OCI-LY3 (cell line): ENCODE results near the gene CCDC71.

Experiments
- H2AFZ ChIP-seq: fragments of 200-600, 300-600 bp; shearing (Covaris generic); 2 replicates; pipeline ENCODE4 v1.6.0; 2014; ENCODE audit warnings: antibody characterized with exemption, low read depth, low read length
- H3K27ac ChIP-seq: fragments of 200-600, 300-600 bp; sonication (generic); 2 replicates; pipeline ENCODE4 v1.5.1; 2014; ENCODE audit warnings: mild to moderate bottlenecking, low read length, moderate library complexity, mixed read lengths
- H3K27me3 ChIP-seq: fragments of 200-600, 300-600 bp; sonication (generic); 2 replicates; pipeline ENCODE4 v1.6.1; 2014; ENCODE audit warnings: low read depth, low read length, mixed read lengths
- H3K36me3 ChIP-seq: fragments of 200-600, 300-600 bp; sonication (generic); replicated peaks from 2 replicates; pipeline ENCODE3; 2014; ENCODE audit warnings: low read depth, low read length, mixed read lengths
- H3K4me1 ChIP-seq: fragments of 300-600, 200-600 bp; sonication (generic); 2 replicates; pipeline ENCODE4 v1.6.1; 2014; ENCODE audit warnings: low read length, mixed read lengths
- H3K4me2 ChIP-seq: fragments of 200-600, 300-600 bp; sonication (generic); 2 replicates; pipeline ENCODE4 v1.6.1; 2014; ENCODE audit warnings: low read length, mixed read lengths
- H3K4me3 ChIP-seq: fragments of 300-600, 200-600 bp; sonication (generic); 2 replicates; pipeline ENCODE4 v1.5.1; 2014; ENCODE audit warnings: antibody characterized with exemption, mild to moderate bottlenecking, low read length, moderate library complexity
- H3K79me2 ChIP-seq: fragments of 300-600, 200-600 bp; shearing (Covaris generic); 2 replicates; pipeline ENCODE4 v1.6.1; 2014; ENCODE audit warnings: mild to moderate bottlenecking, low read length, mixed read lengths
- H3K9ac ChIP-seq: fragments of 300-600, 200-600 bp; shearing (Covaris generic); 2 replicates; pipeline ENCODE4 v1.6.0; 2014; ENCODE audit warnings: mild to moderate bottlenecking, low read length, moderate library complexity
- H3K9me3 ChIP-seq: fragments of 200-600, 300-600 bp; shearing (Covaris generic); 2 replicates; pipeline ENCODE4 v1.6.1; 2014; ENCODE audit warnings: low read length, mixed read lengths; ENCODE audit not compliant: insufficient read depth
- H4K20me1 ChIP-seq: fragments of 200-600, 300-600 bp; sonication (generic); 2 replicates; pipeline ENCODE4 v1.6.1; 2016; ENCODE audit warnings: low read length, mixed read lengths; ENCODE audit not compliant: insufficient read depth
- CTCF ChIP-seq: fragments of 200-600, 300-600 bp; sonication (generic); IDR thresholded peaks from 2 replicates; pipeline ENCODE4 v1.5.1; 2014; ENCODE audit warnings: antibody characterized with exemption, low read length, low read depth
- EZH2phosphoT487 ChIP-seq: fragments of 200-600 bp; shearing (Covaris generic); IDR thresholded peaks from 2 replicates; pipeline ENCODE4 v1.6.1; 2018; ENCODE audit warnings: antibody characterized with exemption, mixed run types, low read depth

The CCDC71 gene

GRCh38 chr3:49162751-49163419 is 3.2 kb downstream of the CCDC71 start:
- Histone ChIP-seq H3K4me1 (peaks cover 25% of the 10 kb centered on the region), H3K4me3 (no peak overlapping the region), H3K9ac (no peak overlapping the region), H2AFZ (no peak overlapping the region), H3K36me3 (peaks cover 41% of the 10 kb centered on the region), H3K27me3 (no peaks in the 10 kb centered on the region), H3K79me2 (peaks cover 40% of the 10 kb centered on the region), H3K27ac (no peak overlapping the region), H3K4me2 (no peak overlapping the region), H3K9me3 (no peaks in the 10 kb centered on the region), H4K20me1 (peaks cover 13% of the 10 kb centered on the region)
- TF ChIP-seq CTCF = no peak
- TF ChIP-seq EZH2phosphoT487 = no peak

GRCh38 chr3:49161808-49162530 is 4.2 kb downstream of the CCDC71 start:
- H3K27ac ChIP-seq = no peak overlapping the region
- no peaks in the 10 kb centered on the region for H3K27me3 ChIP-seq
- H4K20me1 ChIP-seq = peaks cover 13% of the 10 kb centered on the region
- H3K4me1 ChIP-seq = peaks cover 25% of the 10 kb centered on the region
- H3K4me2 ChIP-seq = no peak overlapping the region
- peaks cover 41% of the 10 kb centered on the region for H3K36me3 ChIP-seq
- H2AFZ ChIP-seq = no peak overlapping the region
- H3K79me2 ChIP-seq = peaks cover 40% of the 10 kb centered on the region
- no peak overlapping the region for H3K9ac ChIP-seq
- H3K9me3 ChIP-seq = no peaks in the 10 kb centered on the region
- no peak for TF ChIP-seq EZH2phosphoT487
- TF ChIP-seq CTCF = no peak
- no peak overlapping the region for H3K4me3 ChIP-seq

- peaks cover 13% of the 10 kb centered on the region for H4K20me1 ChIP-seq
- H3K27me3 ChIP-seq = no peaks in the 10 kb centered on the region
- H3K4me1 ChIP-seq = peaks cover 17% of the 10 kb centered on the region
- no peak overlapping the region for H3K4me3 ChIP-seq
- no peak overlapping the region for H2AFZ ChIP-seq
- no peak overlapping the region for H3K4me2 ChIP-seq
- H3K79me2 ChIP-seq = peaks cover 35% of the 10 kb centered on the region
- H3K27ac ChIP-seq = no peak overlapping the region
- H3K36me3 ChIP-seq = peaks cover 41% of the 10 kb centered on the region
- TF ChIP-seq CTCF = no peak
- TF ChIP-seq EZH2phosphoT487 = no peak
- no peak overlapping the region for H3K9ac ChIP-seq
- H3K9me3 ChIP-seq = no peaks in the 10 kb centered on the region
Measured at GRCh38 chr3:49161197-49161596, 4.9 kb downstream of the CCDC71 start.

- TF ChIP-seq EZH2phosphoT487 (no peak), CTCF (no peak)
- Histone ChIP-seq H3K4me2 (no peak overlapping the region), H3K36me3 (peaks cover 24% of the 10 kb centered on the region), H3K27me3 (no peaks in the 10 kb centered on the region), H3K4me1 (peaks cover 7% of the 10 kb centered on the region; the same call in 1 of the 2 replicates), H3K9ac (no peak overlapping the region), H2AFZ (no peak overlapping the region), H3K4me3 (no peak overlapping the region), H3K9me3 (no peaks in the 10 kb centered on the region), H4K20me1 (no peaks in the 10 kb centered on the region), H3K27ac (no peak overlapping the region), H3K79me2 (peaks cover 12% of the 10 kb centered on the region; the same call in 1 of the 2 replicates)
Measured at GRCh38 chr3:49158792-49159191, 7.3 kb downstream of the CCDC71 start.
